HG02884 (cell line): Measurements from ENCODE around the gene ACSM6.
A peak's percentile ranks its signal among the peaks of the same experiment; 100 is the strongest.

Source experiments
- ATAC-seq: cut with Tn5 transposase; IDR thresholded peaks from one replicate; pipeline ENCODE4 v1.9.1; 2021; ENCODE audit warnings: mild to moderate bottlenecking, moderate library complexity; ENCODE audit not compliant: unreplicated experiment

The ACSM6 gene

DNA sequence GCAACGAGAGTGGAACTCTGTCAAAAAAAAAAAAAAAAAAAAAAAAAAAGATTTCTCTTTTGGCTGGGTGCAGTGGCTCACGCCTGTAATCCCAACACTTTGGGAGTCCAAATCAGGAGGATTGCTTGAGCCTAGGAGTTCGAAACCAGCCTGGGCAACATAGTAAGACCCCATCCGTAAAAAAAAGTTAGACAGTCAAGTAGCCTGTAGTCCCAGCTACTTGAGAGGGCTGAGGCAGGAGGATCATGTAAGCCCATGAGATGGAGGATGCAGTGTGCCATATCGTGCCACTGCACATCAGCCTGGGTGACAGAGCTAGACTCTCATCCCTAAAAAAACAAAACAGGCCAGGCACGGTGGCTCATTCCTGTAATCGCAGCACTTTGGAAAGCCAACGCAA is 71.5 kb downstream of the ACSM6 start:
- ATAC-seq: no peak

DNA sequence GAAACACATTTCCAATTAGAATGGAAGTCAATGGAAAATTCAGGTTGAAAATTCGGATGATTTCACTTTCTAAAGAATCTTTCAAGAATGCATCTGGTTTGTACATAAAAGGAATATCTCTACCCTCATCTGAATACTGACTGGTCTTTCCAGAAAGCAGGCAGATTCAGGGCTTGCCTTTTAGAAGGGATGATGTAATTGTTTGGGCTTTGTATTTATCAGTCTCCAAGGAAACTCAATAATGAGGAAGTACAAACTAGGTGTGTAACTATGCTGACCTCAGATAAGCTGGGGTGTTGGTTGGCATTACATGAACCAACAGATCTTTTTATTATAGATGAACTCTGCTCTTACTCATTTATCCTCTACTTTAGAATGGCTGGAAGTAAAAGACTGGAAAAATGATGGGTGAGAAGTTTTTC is 72.6 kb downstream of the ACSM6 start:
- ATAC-seq: peak; percentile 92

DNA sequence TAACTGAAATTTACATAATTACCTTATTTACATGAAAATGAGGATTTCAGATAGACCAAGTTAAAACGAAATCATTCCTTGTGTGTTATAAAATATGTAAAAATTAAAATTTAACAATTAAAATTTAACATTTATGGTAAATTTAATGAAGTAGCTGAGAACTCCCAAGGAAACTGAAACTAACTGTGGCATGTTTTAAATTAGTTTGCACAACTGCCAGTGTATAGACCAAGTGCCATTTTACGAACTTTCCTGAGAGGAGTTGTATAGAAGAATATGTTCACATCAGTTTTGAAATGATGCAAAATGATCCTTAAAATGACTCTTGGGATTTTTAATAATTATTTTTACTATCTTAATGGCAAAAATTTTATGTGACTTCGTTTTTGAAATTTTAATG is 73.2 kb downstream of the ACSM6 start:
- no peak for ATAC-seq

DNA sequence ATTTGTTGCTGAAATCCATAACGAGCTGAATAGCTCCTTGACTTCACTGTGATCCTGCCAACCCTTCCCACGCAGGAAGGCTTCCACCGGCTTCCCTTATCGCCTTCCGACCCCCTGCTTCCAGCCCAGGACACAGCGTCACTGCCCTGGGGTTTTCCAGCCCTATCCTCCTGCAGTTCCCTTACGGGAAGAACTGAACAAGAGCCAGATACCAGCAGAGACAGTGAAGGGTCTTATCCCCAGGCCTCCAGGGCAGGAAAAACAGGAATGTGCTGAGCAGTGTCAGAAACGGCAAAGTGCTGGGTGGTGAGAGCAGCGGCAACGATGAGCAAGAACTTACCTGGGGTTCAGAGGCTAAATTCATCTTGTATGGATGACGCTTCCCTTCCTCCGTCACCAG is 74.4 kb downstream of the ACSM6 start:
- ATAC-seq: no peak

DNA sequence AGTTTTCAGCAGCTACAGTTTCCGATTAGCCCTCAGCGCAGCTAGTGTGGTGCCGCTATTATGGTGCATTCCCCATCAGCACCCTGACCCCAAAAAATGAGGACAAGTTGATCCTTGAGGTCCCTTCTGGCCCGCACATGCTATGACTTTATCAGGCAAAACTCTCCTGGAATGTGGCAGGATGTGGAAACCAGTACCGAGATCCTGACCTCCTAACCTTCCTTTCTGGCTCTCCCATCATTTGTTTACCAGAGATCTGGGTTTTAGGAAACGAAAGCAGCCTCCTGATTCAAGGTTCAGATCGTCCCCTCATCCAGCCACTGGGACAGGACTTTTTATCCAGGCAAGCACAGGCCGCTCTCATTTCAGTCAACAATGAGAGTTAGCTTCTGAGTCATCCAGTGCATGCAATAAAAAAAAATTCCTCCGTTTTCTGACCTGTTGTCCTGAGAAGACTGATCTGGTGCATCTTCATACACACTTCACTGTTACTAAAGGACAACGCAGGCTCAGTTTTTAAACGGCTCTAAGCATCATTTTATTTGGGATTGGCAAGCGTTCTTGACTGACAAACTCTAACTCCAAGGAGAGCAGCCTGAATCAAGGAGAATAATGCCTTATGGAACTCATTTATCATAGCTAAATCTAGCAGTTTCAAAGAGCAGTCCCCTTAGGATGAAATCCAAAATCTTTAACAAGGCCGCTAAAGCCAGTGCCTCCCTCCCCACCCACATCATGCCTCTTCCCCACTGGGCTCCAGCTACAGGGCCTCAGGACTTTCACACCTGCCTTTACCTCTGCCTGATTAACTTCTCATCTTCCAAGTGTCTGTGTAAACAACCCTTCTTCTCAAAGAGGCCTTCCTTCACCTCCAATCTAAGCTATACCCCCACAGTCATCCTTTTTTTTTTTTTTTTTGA is 79.6 kb downstream of the ACSM6 start:
- ATAC-seq: no peak

DNA sequence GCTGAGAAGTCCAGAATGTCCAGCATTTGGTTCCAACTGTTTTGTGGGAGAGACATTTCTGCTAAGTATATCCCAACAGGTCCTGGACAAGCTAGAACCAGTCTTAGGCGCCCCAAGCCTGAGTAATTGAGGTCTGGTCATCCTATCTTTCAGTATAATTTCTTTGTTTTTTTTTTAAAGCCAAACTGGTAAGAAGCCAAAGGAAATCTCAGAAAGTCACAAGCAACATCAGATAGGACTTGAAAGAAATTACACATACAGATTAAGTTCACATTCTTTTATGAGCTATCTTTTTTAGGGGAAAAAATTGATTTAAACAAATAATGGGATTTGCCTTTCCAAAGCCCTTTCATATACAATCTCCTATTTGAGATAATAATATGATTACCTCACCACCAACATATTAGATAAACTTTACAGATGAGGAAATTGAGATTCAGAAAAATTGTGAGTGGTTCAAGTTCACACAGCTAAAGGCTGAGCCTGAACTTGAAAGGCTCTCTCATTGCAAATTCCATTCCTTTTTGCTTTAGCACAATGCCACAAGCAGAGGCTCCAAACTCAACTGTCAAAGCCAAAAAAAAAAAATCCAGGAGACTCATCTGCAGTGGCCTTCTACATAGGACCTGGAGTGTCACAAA is 81.8 kb downstream of the ACSM6 start:
- ATAC-seq: no peak

DNA sequence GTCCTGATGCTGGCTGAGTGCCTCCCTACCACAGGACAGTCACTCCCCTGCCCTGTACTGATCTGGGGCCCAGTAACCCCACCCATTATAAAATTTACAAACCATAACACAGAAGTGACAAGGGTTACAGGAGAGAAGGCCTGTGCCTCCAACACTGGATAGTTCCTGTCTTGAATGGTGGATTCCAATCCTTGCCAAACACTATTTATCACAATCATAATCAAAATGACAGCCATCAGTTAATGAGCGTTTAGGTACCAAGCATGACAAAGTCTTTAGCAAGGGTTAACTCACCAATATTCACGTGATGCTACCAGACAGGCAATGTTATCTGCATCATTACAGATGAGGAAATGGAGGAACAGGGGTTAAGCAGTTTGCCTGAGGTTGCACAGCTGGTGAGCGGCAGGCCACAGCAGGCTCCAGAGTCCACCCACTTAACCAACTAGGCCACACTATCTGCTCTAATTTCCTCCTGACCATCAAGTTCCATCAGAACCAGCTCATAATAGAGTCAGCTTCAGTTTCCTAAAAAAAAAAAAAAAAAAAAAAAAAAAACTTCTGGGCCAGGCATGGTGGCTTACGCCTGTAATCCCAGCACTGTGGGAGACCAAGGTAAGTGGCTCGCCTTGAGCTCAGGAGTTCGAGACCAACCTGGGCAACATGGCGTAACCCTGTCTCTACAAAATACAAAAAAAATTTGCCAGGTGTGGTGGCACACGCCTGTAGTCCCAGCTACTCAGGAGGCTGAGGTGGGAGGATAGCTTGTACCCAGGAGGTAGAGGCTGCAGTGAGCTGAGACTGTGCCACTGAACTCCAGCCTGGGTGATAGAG is 82.5 kb downstream of the ACSM6 start:
- no peak for ATAC-seq

DNA sequence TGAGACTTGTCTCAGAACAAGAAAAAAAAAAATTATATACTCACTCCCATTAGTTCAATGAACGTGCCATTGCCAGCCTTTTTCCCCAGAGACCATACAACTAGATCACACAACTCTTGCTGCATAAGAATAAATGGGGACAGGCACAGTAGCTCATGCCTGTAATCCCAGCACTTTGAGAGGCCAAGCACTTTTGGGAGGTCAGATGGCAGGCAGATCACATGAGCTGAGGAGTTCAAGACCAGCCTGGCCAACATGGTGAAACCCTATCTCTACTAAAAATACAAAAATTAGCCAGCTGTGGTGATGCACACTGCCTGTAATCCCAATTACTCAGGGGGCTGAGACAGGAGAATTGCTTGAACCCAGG is 83.1 kb downstream of the ACSM6 start:
- no peak for ATAC-seq

DNA sequence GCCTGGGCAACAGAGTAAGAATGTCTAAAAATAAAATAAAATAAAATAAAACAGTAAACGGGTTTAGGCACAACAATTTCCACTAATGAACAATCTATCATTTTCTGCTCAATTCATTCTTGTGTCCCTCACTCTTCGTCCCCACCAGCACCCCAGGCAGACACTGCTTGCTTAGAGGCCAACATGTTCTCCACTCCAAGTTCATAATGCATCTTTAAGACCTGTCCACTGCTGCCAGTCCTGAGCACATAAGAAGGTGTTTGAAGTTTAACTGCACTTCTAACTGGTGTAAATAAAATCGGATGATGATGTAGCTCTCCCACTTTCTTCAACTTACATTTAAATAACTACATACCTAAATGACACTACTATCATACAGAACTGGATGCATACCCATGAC is 83.6 kb downstream of the ACSM6 start:
- ATAC-seq: no peak
